ENCODE measurements around the gene GLYR1.

- TF ChIP-seq, protein P1, sequence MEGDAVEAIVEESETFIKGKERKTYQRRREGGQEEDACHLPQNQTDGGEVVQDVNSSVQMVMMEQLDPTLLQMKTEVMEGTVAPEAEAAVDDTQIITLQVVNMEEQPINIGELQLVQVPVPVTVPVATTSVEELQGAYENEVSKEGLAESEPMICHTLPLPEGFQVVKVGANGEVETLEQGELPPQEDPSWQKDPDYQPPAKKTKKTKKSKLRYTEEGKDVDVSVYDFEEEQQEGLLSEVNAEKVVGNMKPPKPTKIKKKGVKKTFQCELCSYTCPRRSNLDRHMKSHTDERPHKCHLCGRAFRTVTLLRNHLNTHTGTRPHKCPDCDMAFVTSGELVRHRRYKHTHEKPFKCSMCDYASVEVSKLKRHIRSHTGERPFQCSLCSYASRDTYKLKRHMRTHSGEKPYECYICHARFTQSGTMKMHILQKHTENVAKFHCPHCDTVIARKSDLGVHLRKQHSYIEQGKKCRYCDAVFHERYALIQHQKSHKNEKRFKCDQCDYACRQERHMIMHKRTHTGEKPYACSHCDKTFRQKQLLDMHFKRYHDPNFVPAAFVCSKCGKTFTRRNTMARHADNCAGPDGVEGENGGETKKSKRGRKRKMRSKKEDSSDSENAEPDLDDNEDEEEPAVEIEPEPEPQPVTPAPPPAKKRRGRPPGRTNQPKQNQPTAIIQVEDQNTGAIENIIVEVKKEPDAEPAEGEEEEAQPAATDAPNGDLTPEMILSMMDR (IDR thresholded peaks at IDR 0.05): no peak
- no peak for TF ChIP-seq POLR2A (IDR thresholded peaks at IDR 0.05)
These were observed 5.3 kb upstream of the GLYR1 start for GRCh38 chr16:4852221-4852872.
